Measurements from ENCODE around the gene TERT.
A peak's percentile ranks its signal among the peaks of the same experiment; 100 is the strongest.

Gene TERT

DNA sequence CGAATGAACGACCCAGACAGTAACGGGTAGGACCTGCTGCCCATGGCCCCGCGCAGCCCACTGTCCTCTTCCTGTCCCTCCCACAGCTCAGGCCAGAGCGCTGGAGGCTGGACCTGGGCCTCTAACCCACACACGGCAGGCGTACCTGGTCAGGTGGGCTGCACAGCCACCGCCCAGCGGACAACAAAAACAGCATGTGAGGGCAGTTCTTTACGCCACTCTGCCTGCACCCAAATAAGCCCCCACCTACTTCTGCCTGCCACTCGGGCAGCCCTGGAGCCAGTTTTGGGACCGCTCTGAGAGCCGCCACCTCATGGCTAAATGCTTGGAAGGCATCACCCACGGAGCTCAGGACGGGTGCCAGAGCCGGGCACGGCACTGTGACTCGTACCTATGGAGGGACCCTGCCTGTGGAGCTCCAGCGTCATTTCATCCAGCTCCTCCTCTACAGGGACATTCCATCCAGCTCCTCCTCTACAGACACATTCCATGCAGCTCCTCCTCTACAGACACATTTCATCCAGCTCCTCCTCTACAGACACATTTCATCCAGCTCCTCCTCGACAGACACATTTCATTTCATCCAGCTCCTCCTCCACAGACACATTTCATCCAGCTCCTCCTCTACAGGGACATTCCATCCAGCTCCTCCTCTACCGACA lies 31.1 kb upstream of the TERT start:
- TF ChIP-seq, protein P1, sequence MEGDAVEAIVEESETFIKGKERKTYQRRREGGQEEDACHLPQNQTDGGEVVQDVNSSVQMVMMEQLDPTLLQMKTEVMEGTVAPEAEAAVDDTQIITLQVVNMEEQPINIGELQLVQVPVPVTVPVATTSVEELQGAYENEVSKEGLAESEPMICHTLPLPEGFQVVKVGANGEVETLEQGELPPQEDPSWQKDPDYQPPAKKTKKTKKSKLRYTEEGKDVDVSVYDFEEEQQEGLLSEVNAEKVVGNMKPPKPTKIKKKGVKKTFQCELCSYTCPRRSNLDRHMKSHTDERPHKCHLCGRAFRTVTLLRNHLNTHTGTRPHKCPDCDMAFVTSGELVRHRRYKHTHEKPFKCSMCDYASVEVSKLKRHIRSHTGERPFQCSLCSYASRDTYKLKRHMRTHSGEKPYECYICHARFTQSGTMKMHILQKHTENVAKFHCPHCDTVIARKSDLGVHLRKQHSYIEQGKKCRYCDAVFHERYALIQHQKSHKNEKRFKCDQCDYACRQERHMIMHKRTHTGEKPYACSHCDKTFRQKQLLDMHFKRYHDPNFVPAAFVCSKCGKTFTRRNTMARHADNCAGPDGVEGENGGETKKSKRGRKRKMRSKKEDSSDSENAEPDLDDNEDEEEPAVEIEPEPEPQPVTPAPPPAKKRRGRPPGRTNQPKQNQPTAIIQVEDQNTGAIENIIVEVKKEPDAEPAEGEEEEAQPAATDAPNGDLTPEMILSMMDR (IDR thresholded peaks at IDR 0.05; ENCODE audit: low read depth, low read length) = no peak
- DNase-seq = peak; percentile 9
- Histone ChIP-seq H3K27me3 (ENCODE audit: insufficient read depth, low read depth, severe bottlenecking) (no peaks in the 10 kb centered on the region), H3K27ac (no peak overlapping the region), H3K9me3 (ENCODE audit: severe bottlenecking) (no peaks in the 10 kb centered on the region), H3K36me3 (peaks cover 64% of the 10 kb centered on the region), H3K4me3 (ENCODE audit: low read depth, low read length) (no peak overlapping the region)

DNA sequence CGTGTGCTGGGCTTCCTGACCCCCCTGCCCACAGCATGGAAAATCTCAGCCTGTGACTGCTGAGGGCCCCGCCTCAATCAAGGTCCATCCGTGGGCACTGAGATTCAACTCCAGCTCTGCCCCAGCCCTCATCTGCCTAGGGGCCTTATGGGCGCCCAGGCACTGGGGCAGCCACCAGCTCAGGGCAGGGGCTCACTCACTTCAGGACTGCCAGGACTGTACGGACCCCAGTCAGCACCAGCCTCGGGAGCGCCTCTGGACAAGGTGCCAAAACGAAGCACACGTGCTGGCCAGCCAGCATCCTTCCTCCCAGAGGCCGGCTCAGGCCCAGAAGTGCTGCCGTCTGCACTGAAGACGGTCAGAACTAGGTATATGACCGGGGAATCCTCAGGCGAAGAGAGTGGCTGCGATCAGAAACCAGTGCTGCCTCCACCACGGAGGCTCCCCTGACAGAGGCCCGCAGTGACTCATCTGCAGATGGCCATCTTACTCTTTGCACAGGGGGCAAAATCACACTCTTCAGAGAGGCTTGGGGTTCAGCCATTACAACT lies 30.4 kb upstream of the TERT start:
- Histone ChIP-seq H3K36me3 (peaks cover 64% of the 10 kb centered on the region), H3K27ac (no peak overlapping the region; the same call in 1 of the 2 replicates)

DNA sequence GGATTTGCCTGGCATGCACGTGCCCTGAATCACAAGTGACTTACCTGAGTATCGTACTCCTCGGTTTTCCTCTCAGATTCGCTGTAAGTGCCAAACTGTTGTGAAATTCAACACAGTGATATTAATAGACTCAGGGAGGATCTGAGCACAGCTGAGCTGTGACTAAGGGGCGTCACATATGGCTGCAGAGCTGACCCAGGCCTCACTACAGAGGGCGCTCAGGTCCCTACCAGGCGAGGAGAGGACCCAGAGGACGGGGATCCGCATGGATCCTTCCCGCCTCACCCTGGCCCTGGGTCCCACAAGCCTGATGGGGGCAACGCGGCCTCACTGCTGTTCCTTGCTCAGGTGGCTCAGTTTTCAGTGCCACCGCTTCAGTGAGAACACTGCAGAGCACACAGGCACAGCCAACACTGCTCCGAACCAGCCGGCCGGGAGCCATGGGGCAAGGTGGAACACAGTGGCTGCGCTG lies 29.9 kb upstream of the TERT start:
- Histone ChIP-seq H3K36me3 (peaks cover 65% of the 10 kb centered on the region), H3K27me3 (ENCODE audit: insufficient read depth, low read depth, severe bottlenecking) (no peaks in the 10 kb centered on the region), H3K4me3 (ENCODE audit: low read depth, low read length) (no peak overlapping the region), H3K9me3 (ENCODE audit: severe bottlenecking) (no peaks in the 10 kb centered on the region), H3K27ac (no peak overlapping the region; the same call in 1 of the 2 replicates)
- peak; percentile 49 for DNase-seq
- TF ChIP-seq, protein P1 (IDR thresholded peaks at IDR 0.05; ENCODE audit: low read depth, low read length) = peak; percentile 46

More for the DNA sequence above, 30.4 kb upstream of the TERT start:
- H3K27me3 ChIP-seq (ENCODE audit: insufficient read depth, low read depth, severe bottlenecking) = no peaks in the 10 kb centered on the region
- DNase-seq = peak; percentile 5
- no peak overlapping the region for H3K4me3 ChIP-seq (ENCODE audit: low read depth, low read length)
- H3K9me3 ChIP-seq (ENCODE audit: severe bottlenecking) = no peaks in the 10 kb centered on the region
- TF ChIP-seq, protein P1 (IDR thresholded peaks at IDR 0.05; ENCODE audit: low read depth, low read length) = no peak

DNA sequence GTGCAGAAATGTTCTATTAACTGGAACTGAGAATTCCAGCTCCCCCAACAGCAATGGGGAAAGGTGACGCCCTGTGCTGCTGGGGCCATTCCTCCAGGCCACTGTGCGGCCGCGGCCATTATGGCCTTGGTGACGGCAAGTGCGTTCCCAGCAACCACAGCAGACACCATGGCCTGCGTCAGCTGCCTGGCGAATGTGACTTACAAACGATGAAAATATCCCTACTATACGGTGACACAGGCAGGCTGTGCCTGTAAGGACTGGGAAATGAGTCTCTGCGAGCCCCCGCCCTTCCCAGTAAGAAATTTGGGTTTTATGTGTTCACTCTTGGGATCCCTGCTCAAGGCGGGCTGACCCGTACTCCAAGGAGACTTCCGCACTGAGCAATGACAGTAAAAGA lies 29.4 kb upstream of the TERT start:
- no peak overlapping the region for H3K4me3 ChIP-seq (ENCODE audit: low read depth, low read length)
- DNase-seq = no peak
- no peaks in the 10 kb centered on the region for H3K9me3 ChIP-seq (ENCODE audit: severe bottlenecking)
- H3K27me3 ChIP-seq (ENCODE audit: insufficient read depth, low read depth, severe bottlenecking) = no peaks in the 10 kb centered on the region
- peaks cover 69% of the 10 kb centered on the region for H3K36me3 ChIP-seq
- TF ChIP-seq, protein P1 (IDR thresholded peaks at IDR 0.05; ENCODE audit: low read depth, low read length) = no peak
- no peak overlapping the region for H3K27ac ChIP-seq

DNA sequence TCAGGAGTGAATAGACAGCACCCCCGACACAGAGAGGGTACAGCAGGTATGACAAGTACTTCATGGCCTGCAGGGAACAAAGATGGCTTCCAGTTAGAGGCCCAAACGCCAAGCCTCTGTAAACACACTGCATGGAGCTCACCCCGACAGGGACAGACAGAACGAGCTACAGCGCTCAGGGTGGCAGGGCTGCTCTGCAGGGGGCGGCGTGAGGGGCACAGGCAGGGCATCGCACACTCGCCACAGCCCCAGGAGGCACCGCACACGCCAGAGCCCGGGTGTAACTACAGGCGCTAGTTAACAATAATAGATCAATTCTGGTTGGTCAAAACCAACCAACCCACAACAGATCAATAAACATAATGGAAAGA lies 28.9 kb upstream of the TERT start:
- H3K27ac ChIP-seq = no peak overlapping the region
- TF ChIP-seq, protein P1 (IDR thresholded peaks at IDR 0.05; ENCODE audit: low read depth, low read length) = no peak
- no peaks in the 10 kb centered on the region for H3K27me3 ChIP-seq (ENCODE audit: insufficient read depth, low read depth, severe bottlenecking)
- no peaks in the 10 kb centered on the region for H3K9me3 ChIP-seq (ENCODE audit: severe bottlenecking)
- no peak overlapping the region for H3K4me3 ChIP-seq (ENCODE audit: low read depth, low read length)
- H3K36me3 ChIP-seq = peaks cover 70% of the 10 kb centered on the region
- DNase-seq = peak; percentile 8
